Parathyroid adenoma (tissue), 2 donors: ENCODE measurements around the gene COL15A1.

Experiments
- H2AFZ ChIP-seq: fragments of 300-600 bp; sonication (generic); one replicate; pipeline ENCODE4 v1.7.0; 2017; ENCODE audit warnings: antibody characterized with exemption, mild to moderate bottlenecking
- H3K27ac ChIP-seq: fragments of 300-600 bp; sonication (generic); one replicate; pipeline ENCODE4 v1.7.0; 2017
- H3K27me3 ChIP-seq: fragments of 300-600 bp; sonication (generic); one replicate; pipeline ENCODE4 v1.7.0; 2017; ENCODE audit warnings: low read length; ENCODE audit not compliant: control insufficient read depth, insufficient read depth
- H3K36me3 ChIP-seq: fragments of 300-600 bp; sonication (generic); one replicate; pipeline ENCODE4 v1.7.0; 2017; ENCODE audit warnings: low read length; ENCODE audit not compliant: control insufficient read depth, insufficient read depth
- H3K4me1 ChIP-seq: fragments of 300-600 bp; sonication (generic); one replicate; pipeline ENCODE4 v1.7.0; 2017; ENCODE audit warnings: control low read depth
- H3K4me2 ChIP-seq: fragments of 300-600 bp; sonication (generic); one replicate; pipeline ENCODE4 v1.7.0; 2017; ENCODE audit warnings: low read length
- H3K4me3 ChIP-seq: fragments of 300-600 bp; sonication (generic); one replicate; pipeline ENCODE4 v1.7.0; 2017; ENCODE audit warnings: low read depth, low read length
- H3K79me2 ChIP-seq: fragments of 300-600 bp; sonication (generic); one replicate; pipeline ENCODE4 v1.7.0; 2017; ENCODE audit warnings: control low read depth
- H3K9ac ChIP-seq: fragments of 300-600 bp; sonication (generic); one replicate; pipeline ENCODE4 v1.7.0; 2017; ENCODE audit warnings: mild to moderate bottlenecking
- H3K9me3 ChIP-seq: fragments of 300-600 bp; sonication (generic); one replicate; pipeline ENCODE4 v1.7.0; 2017; ENCODE audit warnings: low read length; ENCODE audit not compliant: control insufficient read depth
- TF ChIP-seq, protein P1 (sequence below): fragments of 300-600 bp; sonication (generic); IDR thresholded peaks from one replicate; pipeline ENCODE4 v1.7.0; 2017; ENCODE audit warnings: antibody characterized with exemption, mild to moderate bottlenecking
- donor health status: primary hyperparathyroidism.

COL15A1 gene

DNA sequence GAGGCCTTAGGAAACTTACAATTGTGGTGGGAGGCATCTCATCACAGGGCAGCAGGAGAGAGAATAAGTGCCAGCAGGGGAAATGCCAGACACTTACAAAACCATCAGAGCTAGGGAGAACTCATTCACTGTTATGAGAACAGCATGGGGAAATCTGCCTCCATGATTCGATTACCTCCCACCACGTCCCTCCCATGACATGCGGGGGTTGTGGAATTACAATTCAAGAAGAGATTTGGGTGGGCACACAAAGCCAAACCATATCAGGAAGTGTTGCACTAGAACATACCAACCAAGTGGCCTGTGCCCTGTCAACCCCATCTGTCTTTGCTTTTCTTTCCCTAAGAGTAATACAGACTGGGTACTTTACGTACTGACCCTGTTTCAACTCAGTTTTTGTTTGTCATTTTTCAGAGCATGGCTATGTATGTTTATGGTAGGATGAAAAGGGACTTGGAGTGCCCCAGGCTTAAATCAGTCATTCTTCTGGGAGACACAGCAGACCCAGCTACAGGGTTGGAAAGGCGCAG, 102.9 kb downstream of the COL15A1 start:
- TF ChIP-seq, protein P1, sequence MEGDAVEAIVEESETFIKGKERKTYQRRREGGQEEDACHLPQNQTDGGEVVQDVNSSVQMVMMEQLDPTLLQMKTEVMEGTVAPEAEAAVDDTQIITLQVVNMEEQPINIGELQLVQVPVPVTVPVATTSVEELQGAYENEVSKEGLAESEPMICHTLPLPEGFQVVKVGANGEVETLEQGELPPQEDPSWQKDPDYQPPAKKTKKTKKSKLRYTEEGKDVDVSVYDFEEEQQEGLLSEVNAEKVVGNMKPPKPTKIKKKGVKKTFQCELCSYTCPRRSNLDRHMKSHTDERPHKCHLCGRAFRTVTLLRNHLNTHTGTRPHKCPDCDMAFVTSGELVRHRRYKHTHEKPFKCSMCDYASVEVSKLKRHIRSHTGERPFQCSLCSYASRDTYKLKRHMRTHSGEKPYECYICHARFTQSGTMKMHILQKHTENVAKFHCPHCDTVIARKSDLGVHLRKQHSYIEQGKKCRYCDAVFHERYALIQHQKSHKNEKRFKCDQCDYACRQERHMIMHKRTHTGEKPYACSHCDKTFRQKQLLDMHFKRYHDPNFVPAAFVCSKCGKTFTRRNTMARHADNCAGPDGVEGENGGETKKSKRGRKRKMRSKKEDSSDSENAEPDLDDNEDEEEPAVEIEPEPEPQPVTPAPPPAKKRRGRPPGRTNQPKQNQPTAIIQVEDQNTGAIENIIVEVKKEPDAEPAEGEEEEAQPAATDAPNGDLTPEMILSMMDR, result no peak
- H3K9ac ChIP-seq, result no peak overlapping the region
- H3K27me3 ChIP-seq, result no peaks in the 10 kb centered on the region
- no peaks in the 10 kb centered on the region for H3K79me2 ChIP-seq
- H3K4me2 ChIP-seq, result no peak overlapping the region
- no peaks in the 10 kb centered on the region for H3K4me1 ChIP-seq
- H2AFZ ChIP-seq, result no peak overlapping the region
- H3K9me3 ChIP-seq, result no peaks in the 10 kb centered on the region
- H3K4me3 ChIP-seq, result no peak overlapping the region
- H3K27ac ChIP-seq, result no peak overlapping the region
- H3K36me3 ChIP-seq, result no peaks in the 10 kb centered on the region

DNA sequence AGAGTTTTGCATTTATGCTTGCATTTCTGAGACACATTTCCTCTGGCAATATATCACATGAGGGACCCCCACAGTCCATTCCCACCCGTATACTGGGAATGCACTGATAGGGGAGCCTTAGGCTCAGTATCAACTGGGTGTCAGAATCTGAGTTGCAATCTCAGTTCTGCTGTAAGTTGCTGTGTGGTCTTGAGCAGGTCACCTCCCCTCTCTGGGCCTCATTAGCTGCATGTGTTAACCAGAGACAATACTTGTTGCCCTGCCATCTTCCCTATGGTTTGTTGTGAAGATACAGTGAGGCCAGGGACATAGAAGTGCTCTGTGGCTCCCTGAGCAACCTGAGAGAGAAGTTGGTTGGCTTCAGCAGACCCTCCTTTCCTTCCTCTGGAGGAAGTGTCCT, 105.5 kb downstream of the COL15A1 start:
- H2AFZ ChIP-seq, result no peak overlapping the region
- H3K4me2 ChIP-seq, result no peak overlapping the region
- TF ChIP-seq, protein P1, result no peak
- H3K9me3 ChIP-seq, result no peaks in the 10 kb centered on the region
- no peaks in the 10 kb centered on the region for H3K36me3 ChIP-seq
- H3K4me1 ChIP-seq, result no peaks in the 10 kb centered on the region
- H3K4me3 ChIP-seq, result no peak overlapping the region
- no peaks in the 10 kb centered on the region for H3K79me2 ChIP-seq
- no peak overlapping the region for H3K27ac ChIP-seq
- no peaks in the 10 kb centered on the region for H3K27me3 ChIP-seq
- no peak overlapping the region for H3K9ac ChIP-seq

DNA sequence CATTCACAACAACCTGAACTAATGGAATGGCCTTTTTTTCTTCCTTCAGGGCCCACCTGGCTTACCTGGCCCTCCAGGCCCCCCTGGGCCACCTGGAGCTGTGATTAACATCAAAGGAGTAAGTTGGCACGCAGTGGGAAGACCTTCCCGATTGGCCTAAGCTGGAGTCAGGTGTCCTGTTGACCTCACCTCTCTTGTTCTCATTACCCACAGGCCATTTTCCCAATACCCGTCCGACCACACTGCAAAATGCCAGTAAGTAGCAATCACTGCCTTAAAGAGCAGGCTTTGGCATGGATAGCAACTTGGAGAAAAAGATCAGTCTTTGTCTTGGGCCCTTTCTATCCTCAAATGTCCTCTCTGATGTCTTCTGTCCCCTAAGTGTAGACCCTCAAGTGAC, 105.9 kb downstream of the COL15A1 start:
- no peaks in the 10 kb centered on the region for H3K36me3 ChIP-seq
- no peak overlapping the region for H2AFZ ChIP-seq
- H3K27ac ChIP-seq, result no peak overlapping the region
- no peaks in the 10 kb centered on the region for H3K79me2 ChIP-seq
- TF ChIP-seq, protein P1, result no peak
- no peak overlapping the region for H3K9ac ChIP-seq
- no peak overlapping the region for H3K4me3 ChIP-seq
- H3K27me3 ChIP-seq, result no peaks in the 10 kb centered on the region
- no peaks in the 10 kb centered on the region for H3K4me1 ChIP-seq
- H3K9me3 ChIP-seq, result no peaks in the 10 kb centered on the region
- no peak overlapping the region for H3K4me2 ChIP-seq

DNA sequence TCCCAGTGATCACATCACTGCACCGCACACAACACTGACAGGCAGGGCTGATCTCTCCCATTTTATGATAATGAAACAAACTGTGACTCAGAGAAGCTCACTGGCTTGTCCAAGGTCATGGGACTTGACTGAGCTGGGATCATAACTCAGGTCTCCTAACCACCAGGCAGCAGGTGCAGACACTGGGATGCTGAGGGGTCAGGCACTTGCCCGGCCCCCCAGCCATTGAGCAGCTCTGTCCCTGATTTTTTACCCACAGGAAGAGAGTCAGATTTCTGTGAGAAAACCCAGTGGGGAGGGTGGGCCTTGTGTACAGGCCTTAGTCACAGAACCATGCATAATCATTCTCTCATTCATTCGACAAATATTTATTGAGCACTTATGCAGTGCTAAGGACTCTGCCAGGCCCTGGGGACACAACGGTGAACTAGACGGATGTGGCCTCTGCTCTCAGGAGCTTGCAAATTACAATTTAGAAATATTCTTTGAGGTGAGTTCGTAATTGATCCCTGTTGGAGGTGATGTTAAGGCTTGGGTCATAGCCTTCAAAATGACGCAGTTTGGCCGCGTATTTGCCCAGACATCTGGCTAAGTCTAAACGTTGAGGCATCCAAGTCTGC, 106.7 kb downstream of the COL15A1 start:
- Histone ChIP-seq H3K9me3 (no peaks in the 10 kb centered on the region), H3K27ac (no peak overlapping the region), H3K4me1 (no peaks in the 10 kb centered on the region), H3K4me2 (no peak overlapping the region), H3K27me3 (no peaks in the 10 kb centered on the region), H3K79me2 (no peaks in the 10 kb centered on the region), H3K4me3 (no peak overlapping the region), H2AFZ (no peak overlapping the region), H3K36me3 (no peaks in the 10 kb centered on the region), H3K9ac (no peak overlapping the region)
- TF ChIP-seq, protein P1, result no peak

DNA sequence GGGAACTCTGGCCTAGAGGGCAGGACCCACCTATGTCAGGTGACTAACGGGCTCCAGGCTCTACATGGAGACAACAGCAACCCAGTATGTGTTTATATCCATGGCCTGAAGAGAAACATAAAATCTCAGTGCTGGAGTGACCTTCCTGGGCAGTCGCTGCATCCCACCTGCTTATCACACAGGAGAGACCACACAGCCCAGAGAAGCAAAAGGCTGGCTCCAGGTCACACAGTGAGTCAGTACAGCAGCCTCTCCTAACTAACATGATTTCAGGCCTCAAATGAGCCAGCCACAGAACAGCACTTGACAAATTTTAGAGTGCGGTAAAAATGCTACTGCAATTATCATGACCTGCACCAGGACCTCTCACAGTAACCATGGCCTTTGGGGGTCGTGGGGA, 107.2 kb downstream of the COL15A1 start:
- Histone ChIP-seq H3K4me2 (no peak overlapping the region), H3K27ac (no peak overlapping the region), H3K9ac (no peak overlapping the region), H2AFZ (no peak overlapping the region), H3K36me3 (no peaks in the 10 kb centered on the region), H3K27me3 (no peaks in the 10 kb centered on the region), H3K4me3 (no peak overlapping the region), H3K9me3 (no peaks in the 10 kb centered on the region), H3K4me1 (no peaks in the 10 kb centered on the region), H3K79me2 (no peaks in the 10 kb centered on the region)
- TF ChIP-seq, protein P1, result no peak
